ENCODE data around the gene SYNRG.

SYNRG gene

DNA sequence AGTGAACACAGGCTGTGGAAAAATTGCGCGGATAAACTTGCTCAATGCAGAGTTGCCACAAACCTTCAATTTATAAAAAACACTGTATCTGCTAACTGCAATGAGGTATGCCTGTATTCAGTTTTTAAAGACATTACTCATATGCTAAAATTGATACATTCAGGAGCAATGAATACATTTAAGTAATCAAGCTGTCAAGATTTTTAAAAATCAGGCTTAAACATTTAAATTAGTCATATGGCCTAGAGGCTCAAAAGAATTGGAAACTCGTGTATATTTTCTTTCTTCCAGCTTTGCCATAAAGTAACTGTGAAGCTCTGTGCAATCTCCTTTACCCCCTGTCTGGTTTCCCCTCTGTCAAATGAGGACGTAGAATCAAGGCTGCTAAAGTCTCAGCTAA lies 4.1 kb downstream of the SYNRG start:
- FAIRE-seq = no peak

DNA sequence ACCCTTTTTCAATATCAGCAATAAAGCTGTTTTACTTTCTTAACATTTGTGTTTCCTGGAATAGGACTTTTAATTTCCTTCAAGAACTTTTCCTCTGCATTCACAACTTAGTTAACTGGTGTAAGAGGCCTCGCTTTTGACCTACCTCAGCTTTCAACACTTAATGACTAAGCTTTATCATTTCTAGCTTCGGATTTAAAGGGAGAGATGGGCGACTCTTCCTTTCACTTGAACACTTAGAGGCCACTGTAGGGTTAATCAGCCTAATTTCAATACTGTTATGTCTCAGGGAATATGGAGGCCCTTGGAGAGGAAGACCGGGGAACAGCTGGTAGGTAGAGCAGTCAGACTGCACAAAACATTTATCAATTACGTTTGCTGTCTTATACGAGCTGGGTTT lies 4.7 kb downstream of the SYNRG start:
- FAIRE-seq = no peak

DNA sequence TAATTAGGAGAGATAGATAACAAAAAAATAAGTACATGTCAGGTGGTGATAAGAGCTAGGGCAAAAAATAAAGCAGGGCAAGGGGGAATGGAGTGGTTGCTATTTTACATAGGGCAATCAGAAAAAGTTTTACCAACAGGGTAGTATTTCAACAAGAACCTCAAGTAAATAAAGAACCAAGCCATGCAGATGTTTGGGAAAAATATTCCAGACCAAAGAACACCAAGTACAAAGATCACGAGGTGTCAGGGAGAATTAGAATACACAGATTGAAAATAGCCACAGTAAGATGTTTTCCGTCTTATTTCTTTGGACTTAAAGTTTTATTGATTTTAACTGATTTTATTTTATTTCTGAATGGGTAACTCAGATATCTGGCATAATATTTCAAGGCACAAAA lies 11.1 kb downstream of the SYNRG start:
- FAIRE-seq = no peak

DNA sequence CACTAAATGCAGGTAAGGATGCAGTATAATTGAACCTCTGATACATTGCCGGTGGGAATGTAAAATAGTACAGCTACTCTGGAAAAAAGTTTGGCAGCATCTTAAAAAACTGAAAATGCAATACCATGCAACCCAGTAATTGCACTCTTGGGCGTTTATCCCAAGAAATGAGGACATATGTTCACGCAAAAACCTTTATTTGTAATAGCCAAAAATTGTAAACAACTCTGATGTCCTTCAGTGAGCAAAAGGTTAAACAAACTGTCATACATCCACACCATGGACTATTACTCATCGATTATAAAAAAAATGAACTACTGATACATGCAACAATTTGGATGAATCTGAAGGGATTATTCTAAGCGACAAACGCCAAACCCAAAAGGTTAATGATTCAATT lies 16.9 kb downstream of the SYNRG start:
- FAIRE-seq = no peak

DNA sequence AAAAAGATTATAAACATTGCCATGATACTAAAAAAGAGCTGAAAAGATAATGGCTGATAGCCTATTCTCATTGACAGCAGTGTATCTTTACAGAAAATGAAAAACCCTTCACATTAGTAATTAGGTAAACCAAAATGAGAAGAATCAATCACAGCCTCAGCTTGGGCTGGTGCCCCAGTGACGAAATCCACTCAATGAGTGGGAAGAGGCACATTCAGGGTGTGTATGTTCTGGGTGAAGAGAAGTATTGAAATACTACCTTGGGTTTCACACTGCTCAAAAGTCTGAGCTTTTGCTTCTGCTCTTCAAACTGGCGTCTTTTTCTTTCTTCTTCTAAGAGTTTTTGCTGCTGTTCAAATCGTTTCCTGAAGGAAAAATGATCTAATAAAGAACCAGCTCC lies 24.2 kb downstream of the SYNRG start:
- no peak for FAIRE-seq

DNA sequence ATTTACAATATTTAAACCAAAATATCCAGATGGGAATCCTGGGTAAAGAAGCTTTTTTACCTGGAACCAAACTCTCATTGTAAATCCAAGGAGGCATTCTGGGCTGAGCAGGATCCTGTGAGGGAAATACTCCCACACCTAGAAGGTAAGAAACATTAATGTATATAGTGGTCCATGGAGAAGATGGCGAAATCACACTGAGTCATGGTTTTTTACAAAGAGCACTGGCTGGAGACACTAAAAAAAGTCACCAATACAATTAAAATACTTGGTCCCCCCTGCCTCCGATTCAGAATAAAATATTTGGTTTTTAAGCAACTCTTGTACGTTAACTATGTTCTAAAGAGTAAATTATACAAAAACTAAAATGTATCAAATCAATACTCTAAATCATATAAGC lies 32.9 kb downstream of the SYNRG start:
- no peak for FAIRE-seq

DNA sequence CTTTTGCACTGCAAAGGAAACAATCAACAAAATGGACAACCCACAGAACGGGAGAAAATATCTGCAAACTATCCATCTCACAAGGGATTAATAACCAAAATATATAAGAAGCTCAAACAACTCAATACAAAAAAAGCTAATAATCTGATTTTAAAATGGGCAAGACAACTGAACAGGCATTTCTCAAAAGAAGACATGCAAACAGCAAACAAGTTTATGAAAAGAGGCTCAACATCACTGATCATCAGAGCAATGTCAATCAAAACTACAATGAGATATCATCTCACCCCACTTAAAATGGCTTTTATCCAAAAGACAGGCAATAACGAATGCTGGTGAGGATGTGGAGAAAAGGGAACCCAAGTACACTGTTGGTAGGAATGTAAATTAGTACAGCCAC lies 34.8 kb downstream of the SYNRG start:
- FAIRE-seq = no peak

DNA sequence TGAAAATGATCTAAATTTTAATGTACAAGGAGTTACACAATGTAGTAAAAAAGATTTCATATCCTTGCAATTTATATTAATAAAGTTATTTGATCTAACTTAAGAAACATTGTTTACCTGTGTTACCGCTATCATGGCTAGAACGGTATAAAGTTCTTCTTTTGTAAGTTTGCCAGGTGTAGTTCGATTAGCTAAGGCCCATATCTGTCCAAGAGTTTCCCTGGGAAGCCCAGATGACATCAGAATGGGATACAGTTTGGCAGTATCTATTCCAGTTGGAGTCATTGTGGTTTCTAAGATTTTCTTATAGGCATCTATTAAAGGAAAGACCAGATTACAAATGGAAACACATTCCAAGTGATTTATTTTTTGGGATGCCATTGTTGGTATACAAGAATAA lies 37.5 kb downstream of the SYNRG start:
- no peak for FAIRE-seq

DNA sequence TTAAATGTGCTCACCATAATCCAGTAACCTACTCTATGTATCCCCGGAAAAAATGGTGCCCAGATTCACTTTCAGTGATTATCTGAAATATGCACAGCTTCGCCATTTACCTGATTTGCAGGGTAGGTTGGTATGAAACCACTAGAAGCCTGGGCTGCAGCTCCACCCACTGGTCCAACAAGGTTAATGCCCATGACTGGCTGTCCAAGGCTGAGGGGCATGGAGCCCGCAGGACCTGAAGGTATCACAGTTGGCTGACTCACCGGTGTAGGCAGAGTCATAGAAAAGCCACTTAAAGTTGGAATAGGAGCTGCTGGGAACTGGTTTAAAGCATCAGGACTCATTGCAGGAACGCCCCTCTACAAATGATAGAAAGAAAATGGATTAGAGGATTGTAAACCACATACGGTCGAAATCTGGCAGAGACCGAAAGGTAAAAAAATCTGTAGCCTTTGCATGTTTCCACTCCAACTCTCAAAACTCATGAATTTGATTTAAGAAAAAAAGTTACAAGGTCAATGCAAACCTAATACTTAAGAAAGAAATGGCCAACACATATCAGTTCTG lies 38.6 kb downstream of the SYNRG start:
- FAIRE-seq = no peak

DNA sequence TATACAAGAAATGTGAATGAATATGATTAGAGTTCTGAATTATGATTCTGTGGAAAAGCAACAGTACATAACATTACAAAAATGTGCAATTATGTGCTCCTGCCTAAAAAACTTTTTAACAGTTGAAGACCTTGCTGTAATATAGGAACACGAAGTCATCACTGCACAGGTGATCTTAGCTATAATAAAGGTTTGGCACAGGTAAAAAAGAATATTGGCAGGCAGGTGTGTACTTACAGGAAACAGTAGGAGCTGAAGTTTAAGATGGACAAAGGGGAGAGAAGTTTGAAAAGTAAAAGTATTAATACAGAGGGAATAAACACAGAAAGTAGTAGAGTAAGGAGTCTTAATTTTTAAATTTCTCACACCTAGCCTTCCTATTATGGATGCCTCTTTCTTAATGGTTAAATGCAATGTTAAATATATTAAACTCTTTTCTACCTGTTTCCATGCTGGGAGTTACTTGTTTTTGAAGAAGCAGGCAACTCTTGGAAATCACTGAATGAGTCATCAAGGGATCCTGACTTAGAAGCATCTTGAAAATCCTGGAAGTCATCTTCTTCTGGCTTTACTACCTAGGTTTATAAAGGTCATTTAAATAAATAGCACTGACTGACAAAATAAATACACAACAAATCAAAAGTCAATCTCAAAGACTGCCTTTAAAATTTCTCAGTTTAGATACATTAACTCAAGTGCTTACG lies 40.7 kb downstream of the SYNRG start:
- FAIRE-seq = no peak

DNA sequence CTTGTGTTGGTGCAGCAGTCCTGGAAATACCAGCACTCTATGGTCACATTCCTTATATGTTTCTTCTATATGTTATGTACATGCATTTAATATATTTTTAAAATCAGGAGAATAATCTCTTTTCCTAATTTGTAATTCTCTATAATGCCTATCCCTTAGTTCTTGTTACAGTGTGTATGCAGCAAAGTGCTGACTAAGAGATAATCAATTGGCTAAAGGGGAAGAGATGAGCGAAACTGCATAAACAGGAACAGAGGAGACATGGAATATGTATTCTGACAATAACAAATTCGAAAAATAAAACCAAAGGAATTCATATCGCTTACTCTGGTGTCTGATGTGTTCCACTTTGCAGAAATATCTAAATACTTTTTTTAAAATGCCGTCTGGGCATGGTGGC lies 41.7 kb downstream of the SYNRG start:
- no peak for FAIRE-seq

DNA sequence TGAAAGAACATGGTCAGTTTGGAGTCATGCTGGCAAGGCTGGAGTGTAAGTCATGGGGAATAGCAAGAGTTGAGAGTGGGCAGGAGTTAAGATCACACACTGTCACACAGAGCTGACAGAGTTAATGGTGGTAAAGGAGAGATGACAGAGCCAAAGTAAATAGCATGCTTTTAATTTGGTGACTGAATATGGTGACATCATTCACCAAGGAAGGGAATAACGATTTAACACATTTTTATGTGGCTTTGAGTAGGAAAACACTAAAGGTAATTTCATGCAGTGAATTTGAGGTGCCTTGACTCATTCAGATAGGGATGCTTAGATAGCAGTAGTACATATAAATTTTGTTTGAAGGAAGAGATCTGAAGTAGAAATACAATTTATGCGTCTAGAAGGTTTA lies 42.1 kb downstream of the SYNRG start:
- FAIRE-seq = no peak

DNA sequence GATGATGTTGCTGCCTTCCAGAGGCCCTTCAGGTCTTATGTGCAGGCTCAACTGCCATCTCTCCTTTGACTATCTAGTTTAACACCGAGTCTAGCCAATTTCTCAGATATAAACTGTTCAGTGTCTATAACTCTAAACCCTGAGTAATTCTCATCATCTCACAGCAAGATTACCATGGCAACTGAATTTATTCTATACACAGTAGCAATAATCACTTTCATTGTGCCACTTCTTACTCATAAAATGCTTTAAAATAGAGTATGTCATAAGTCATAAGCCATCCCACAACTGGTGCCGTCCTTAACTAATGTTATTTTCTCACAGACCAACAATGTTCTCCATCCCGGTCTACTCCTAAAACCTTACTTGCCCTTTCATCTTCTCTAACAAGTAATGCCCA lies 45.0 kb downstream of the SYNRG start:
- FAIRE-seq = no peak

DNA sequence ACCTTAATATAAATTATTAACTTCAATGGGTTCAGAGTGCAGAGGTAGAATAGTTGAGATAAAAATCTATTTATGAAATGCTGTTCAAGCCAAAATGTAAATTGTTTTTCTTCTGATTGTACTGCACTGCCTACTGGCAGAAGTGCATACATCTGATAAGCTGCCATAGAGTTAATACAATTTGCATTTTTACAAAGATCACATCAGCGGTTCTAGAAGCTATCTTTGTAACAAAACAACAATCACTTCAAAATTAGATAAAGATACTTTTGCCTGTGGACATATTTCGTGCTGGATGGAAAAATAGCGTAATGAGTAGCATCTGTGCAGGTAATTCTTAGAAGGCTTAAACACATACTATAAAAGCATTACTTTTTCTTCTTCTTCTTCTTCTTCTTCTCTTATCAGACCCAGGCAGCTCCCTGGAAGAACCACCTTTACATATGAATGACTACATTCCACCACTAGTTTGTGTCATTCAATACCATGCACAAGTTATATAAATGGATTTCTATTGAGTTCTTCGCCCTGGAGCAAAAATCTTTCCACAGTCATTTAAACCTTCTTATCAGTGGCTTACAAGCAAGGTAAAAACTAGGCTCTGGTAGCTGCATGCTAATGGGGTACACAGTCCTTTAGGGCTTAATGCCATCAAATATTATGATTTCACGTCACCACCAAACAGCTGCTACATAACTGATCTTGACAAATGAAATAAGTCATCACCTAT lies 47.0 kb downstream of the SYNRG start:
- no peak for FAIRE-seq

DNA sequence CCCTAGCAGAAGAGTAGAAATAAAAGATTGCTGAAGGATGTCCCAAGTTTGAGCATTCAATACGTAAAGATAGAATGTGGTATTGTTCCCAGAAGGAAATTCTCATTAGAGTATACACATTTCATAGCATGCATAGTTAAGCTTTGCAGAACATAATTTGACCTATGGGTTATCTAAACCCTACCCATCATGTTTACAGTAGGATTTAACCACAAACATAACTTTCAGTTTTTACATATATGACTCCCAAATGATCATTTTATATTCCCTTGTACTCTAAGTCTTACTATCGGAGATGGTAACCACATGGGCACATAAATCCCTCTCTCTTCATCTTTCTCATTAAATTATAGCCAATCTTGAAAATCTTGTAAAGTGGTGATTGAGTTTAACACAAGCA lies 50.9 kb downstream of the SYNRG start:
- FAIRE-seq = no peak

DNA sequence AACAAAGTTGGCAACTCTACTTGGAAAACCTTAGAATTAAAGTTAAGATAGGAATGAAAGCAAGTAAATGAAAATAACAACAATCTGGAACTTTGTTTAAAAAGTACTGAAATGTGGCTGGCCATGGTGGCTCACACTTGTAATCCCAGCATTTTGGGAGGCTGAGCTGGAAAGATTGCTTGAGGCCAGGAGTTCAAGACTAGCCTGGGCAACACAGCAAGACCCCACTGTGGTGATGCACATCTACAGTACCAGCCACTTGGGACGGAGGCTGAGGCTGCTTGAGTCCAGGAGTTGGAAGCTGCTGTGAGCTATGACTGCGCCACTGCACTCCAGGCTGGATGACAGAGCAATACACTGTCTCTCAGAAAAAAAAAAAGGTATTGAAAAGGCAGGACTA lies 51.7 kb downstream of the SYNRG start:
- no peak for FAIRE-seq

DNA sequence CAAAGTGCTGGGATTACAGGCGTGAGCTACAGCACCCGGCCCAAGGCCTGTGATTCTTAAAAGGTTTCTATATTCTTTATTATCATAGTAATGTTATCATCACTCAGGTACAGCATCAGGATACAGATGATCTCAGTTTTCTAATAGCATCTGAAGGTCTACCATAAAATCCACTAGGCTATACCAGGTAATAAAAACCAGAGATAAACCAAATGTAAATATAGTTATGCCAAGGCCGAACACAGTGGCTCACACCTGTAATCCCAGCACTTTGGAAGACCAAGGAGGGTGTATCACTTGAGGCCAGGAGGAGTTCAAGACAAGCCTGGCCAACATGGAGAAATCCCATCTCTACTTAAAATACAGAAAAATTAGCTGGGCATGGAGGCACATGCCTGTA lies 53.8 kb downstream of the SYNRG start:
- FAIRE-seq = no peak

DNA sequence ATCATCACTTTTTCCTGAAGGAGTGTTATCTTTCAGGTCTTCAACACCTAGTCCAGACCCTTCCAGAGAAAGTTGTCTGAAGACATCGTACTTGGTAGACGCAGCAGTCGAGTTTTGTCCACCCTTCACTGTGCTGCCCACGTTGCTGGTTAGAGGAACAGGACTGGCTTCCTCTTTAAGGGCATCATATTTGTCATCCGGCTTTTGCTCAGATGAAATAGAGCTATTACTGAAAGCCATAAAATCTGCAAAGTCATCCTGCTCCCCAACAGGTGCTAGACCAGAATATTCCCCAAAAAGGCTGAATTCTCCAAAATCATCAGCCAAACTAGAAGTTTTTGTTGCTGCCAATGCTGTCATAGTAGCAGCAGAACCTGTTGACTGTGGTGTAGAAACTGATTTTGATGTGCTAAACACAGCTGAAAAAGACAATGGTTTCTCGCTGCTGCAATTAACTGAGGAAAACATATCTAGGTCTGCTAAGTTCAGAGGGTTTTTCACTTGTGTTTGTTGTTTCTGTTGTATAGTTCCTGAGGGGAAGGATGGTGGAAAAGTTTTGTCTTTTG lies 55.7 kb downstream of the SYNRG start:
- FAIRE-seq = no peak

DNA sequence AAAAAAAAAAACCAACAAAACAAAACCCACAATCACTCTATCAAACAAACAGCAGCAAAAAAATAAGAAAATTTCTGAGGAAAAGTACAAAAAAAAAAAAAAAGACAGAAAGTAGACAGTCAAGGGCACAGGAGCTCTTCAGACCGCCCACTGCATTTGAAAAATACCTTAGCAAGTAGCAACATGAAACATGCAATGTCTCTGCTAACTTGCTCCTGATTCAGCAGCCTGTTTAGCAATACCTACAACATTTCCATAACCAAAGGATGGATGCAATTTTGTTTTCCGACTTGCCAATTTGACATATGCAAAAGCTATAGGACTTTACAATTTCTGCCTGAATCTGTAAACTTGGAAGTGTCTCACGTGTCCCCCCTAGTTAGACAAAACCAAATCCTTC lies 57.4 kb downstream of the SYNRG start:
- no peak for FAIRE-seq

DNA sequence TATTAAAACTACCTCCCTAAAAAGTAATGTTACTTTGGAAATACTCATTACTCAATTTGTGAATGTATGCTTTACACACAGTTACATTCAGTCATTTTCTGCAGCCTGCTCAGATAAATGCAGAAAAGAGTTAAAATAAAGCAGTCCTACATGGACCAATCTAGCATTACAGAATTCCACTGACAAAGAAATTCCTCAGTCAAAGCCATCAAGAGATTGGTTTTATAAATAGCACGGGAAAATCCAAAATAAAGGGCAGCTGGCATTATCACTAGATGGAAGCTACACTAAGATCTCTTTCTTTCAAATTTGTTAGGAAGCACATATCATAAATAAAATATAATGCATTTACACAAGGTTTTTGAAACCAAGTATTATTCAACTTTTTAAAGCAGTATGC lies 61.2 kb downstream of the SYNRG start:
- FAIRE-seq = no peak

DNA sequence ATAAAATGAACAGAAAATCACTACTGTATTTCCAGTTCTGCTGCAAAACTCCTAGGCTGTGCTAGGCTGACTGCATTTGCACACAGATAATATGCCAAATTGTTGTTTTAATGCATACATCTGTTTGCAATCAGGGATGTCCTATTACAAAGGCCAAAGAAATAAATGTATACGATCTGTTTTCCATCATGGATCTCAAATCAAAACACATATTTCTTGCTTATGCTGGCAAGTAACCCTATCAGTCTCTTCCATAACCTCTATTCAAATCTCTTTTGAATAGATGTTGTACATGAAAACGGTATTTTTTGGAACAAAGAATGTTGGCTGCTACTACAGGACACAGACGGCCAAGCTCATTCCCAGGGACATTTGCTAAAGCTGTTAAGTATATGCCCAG lies 62.9 kb downstream of the SYNRG start:
- FAIRE-seq = no peak

DNA sequence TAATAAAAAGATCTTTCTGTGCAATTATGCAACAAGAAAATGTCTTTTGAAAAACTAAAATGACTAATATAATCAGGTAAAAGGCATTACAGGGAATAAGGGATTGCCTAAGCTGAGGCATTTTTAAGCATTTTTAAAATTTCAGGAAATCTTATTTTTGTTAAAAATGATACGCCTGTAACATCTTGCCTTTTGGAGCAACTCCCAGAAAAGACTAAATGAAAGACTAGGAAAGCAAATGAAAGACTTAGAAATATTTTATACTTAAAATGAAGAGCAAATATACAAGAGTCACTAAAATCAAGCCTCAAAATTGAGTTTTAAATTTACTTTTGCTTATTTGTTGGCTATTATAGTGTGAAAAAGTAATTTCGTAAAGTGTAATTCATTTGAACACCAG lies 63.7 kb downstream of the SYNRG start:
- FAIRE-seq = no peak

DNA sequence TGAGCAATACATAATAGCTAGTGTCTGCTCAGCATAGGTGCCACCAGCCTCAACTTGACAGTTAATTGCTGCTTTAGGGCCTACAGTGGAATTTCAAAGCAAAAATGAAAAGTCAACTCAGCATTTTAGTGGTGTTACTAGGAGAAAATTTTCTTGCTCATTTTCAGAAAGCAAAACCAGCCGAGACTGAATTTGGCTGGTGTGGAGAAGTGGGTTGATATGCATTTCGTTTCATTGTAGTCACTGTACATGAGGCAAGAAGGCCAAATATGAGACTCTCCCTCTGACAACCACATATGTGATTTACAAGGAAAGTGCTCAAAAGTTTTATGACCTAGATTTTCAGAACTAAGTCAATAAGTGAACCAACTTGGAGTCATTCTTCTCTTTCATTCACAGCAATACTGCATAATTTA lies 65.6 kb downstream of the SYNRG start:
- FAIRE-seq = no peak

All from A204.1 (cell line).